ENCODE measurements around the gene FBXL20. TPM values are rescaled to one million over a fixed set of nuclear protein-coding genes. Genes with fewer than 3 reads are reported as not detected.

FBXL20 gene
- total and polyA plus RNA-seq, 2 experiments from 2014 or later, result 9.7 to 11.3 TPM

- Histone ChIP-seq H3K79me2 (ENCODE audit: insufficient read depth) (peaks cover 53% of the 10 kb centered on the region), H3K4me3 (peak overlapping the region; percentile 88), H3K9ac (peak overlapping the region; percentile 93), H3K27ac (peak overlapping the region; percentile 84), H3K9me2 (ENCODE audit: insufficient read depth) (no peaks in the 10 kb centered on the region), H3K4me1 (ENCODE audit: insufficient read depth) (peaks cover 42% of the 10 kb centered on the region), H4K20me1 (ENCODE audit: insufficient read depth) (no peaks in the 10 kb centered on the region), H3F3A (ENCODE audit: insufficient read depth) (peaks cover 29% of the 10 kb centered on the region), H3K36me3 (ENCODE audit: low read depth) (no peaks in the 10 kb centered on the region), H3K27me3 (replicated peaks; ENCODE audit: insufficient read depth) (no peaks in the 10 kb centered on the region), H3K9me3 (ENCODE audit: low read depth) (no peaks in the 10 kb centered on the region), H2AFZ (peak overlapping the region; percentile 86), H3K4me2 (ENCODE audit: unreplicated experiment) (peak overlapping the region; percentile 94)
- 1 to 2% methylated on average over 34 to 35 of the region's 46 CpGs for WGBS, 2 experiments (ENCODE audit: low coverage in 1 of 2, low lambda C conversion rate in 2 of 2, missing lambda C conversion rate in 2 of 2)
- peak; percentile 66 for DNase-seq
- TF ChIP-seq EZH2 (IDR thresholded peaks at IDR 0.05; ENCODE audit: insufficient read depth, poor library complexity, severe bottlenecking) (no peak), EZH2phosphoT487 (IDR thresholded peaks at IDR 0.05; ENCODE audit: insufficient read depth, low read depth) (no peak)
- in situ Hi-C loops (cut with MboI), result no loop called here
These were observed 647 bp downstream of the FBXL20 start for GRCh38 chr17:39400547-39401411.

GRCh38 chr17:39399791-39400190, 1.6 kb downstream of the FBXL20 start:
- Histone ChIP-seq H3K4me3 (peak overlapping the region; percentile 88), H3K9me2 (ENCODE audit: insufficient read depth) (no peaks in the 10 kb centered on the region), H3K36me3 (ENCODE audit: low read depth) (no peaks in the 10 kb centered on the region), H3K27me3 (replicated peaks; ENCODE audit: insufficient read depth) (no peaks in the 10 kb centered on the region), H3F3A (ENCODE audit: insufficient read depth) (peaks cover 19% of the 10 kb centered on the region), H4K20me1 (ENCODE audit: insufficient read depth) (no peaks in the 10 kb centered on the region), H3K27ac (peak overlapping the region; percentile 84), H3K9me3 (ENCODE audit: low read depth) (no peaks in the 10 kb centered on the region), H3K4me2 (ENCODE audit: unreplicated experiment) (peak overlapping the region; percentile 94), H3K79me2 (ENCODE audit: insufficient read depth) (peaks cover 63% of the 10 kb centered on the region), H3K4me1 (ENCODE audit: insufficient read depth) (peaks cover 32% of the 10 kb centered on the region), H3K9ac (peak overlapping the region; percentile 93), H2AFZ (peak overlapping the region; percentile 86; the same call in 1 of the 2 replicates)
- in situ Hi-C loops (cut with MboI), result no loop called here
- 28 to 30% methylated on average over 4 of the region's 4 CpGs for WGBS, 2 experiments (ENCODE audit: low coverage in 1 of 2, low lambda C conversion rate in 2 of 2, missing lambda C conversion rate in 2 of 2)
- DNase-seq, result no peak
- no peak for TF ChIP-seq EZH2 (IDR thresholded peaks at IDR 0.05; ENCODE audit: insufficient read depth, poor library complexity, severe bottlenecking)
- no peak for TF ChIP-seq EZH2phosphoT487 (IDR thresholded peaks at IDR 0.05; ENCODE audit: insufficient read depth, low read depth)

- H4K20me1 ChIP-seq (ENCODE audit: insufficient read depth), result no peaks in the 10 kb centered on the region
- H3K9me3 ChIP-seq (ENCODE audit: low read depth), result no peaks in the 10 kb centered on the region
- no peak for DNase-seq
- no peak overlapping the region for H2AFZ ChIP-seq
- H3K79me2 ChIP-seq (ENCODE audit: insufficient read depth), result peaks cover 98% of the 10 kb centered on the region
- in situ Hi-C loops (cut with MboI), result no loop called here
- peaks cover 3% of the 10 kb centered on the region; the same call in 1 of the 2 replicates for H3K4me1 ChIP-seq (ENCODE audit: insufficient read depth)
- no peak overlapping the region for H3K9ac ChIP-seq
- no peaks in the 10 kb centered on the region; the same call in none of the 2 replicates for H3F3A ChIP-seq (ENCODE audit: insufficient read depth)
- no peak overlapping the region for H3K4me2 ChIP-seq (ENCODE audit: unreplicated experiment)
- H3K9me2 ChIP-seq (ENCODE audit: insufficient read depth), result no peaks in the 10 kb centered on the region
- no peak overlapping the region for H3K4me3 ChIP-seq
- 26 to 48% methylated on average over 2 of the region's 2 CpGs for whole genome bisulfite sequencing, 2 experiments (ENCODE audit: low coverage in 1 of 2, low lambda C conversion rate in 2 of 2, missing lambda C conversion rate in 2 of 2)
- TF ChIP-seq EZH2 (IDR thresholded peaks at IDR 0.05; ENCODE audit: insufficient read depth, poor library complexity, severe bottlenecking) (no peak), EZH2phosphoT487 (IDR thresholded peaks at IDR 0.05; ENCODE audit: insufficient read depth, low read depth) (no peak)
- no peaks in the 10 kb centered on the region for H3K27me3 ChIP-seq (replicated peaks; ENCODE audit: insufficient read depth)
- no peak overlapping the region for H3K27ac ChIP-seq
- no peaks in the 10 kb centered on the region for H3K36me3 ChIP-seq (ENCODE audit: low read depth)
These were observed 7.7 kb downstream of the FBXL20 start for GRCh38 chr17:39393736-39394135.

GRCh38 chr17:39391448-39391847, 10.0 kb downstream of the FBXL20 start:
- 75 to 76% methylated on average over 5 of the region's 5 CpGs for WGBS, 2 experiments (ENCODE audit: low coverage in 1 of 2, low lambda C conversion rate in 2 of 2, missing lambda C conversion rate in 2 of 2)
- Histone ChIP-seq H3K27me3 (replicated peaks; ENCODE audit: insufficient read depth) (no peaks in the 10 kb centered on the region), H3F3A (ENCODE audit: insufficient read depth) (no peaks in the 10 kb centered on the region; the same call in 1 of the 2 replicates), H2AFZ (no peak overlapping the region), H3K9ac (no peak overlapping the region), H3K4me3 (no peak overlapping the region), H4K20me1 (ENCODE audit: insufficient read depth) (peaks cover 4% of the 10 kb centered on the region; the same call in 1 of the 2 replicates), H3K27ac (no peak overlapping the region), H3K9me3 (ENCODE audit: low read depth) (no peaks in the 10 kb centered on the region), H3K79me2 (ENCODE audit: insufficient read depth) (peaks cover 100% of the 10 kb centered on the region), H3K36me3 (ENCODE audit: low read depth) (no peaks in the 10 kb centered on the region), H3K4me1 (ENCODE audit: insufficient read depth) (no peaks in the 10 kb centered on the region), H3K4me2 (ENCODE audit: unreplicated experiment) (no peak overlapping the region), H3K9me2 (ENCODE audit: insufficient read depth) (no peaks in the 10 kb centered on the region)
- no peak for TF ChIP-seq EZH2phosphoT487 (IDR thresholded peaks at IDR 0.05; ENCODE audit: insufficient read depth, low read depth)
- no peak for TF ChIP-seq EZH2 (IDR thresholded peaks at IDR 0.05; ENCODE audit: insufficient read depth, poor library complexity, severe bottlenecking)
- no peak for DNase-seq
- in situ Hi-C loops (cut with MboI), result no loop called here

Data from GM23248 (cell line).